LNCaP clone FGC (cell line): ENCODE results near the gene NUP210.

Experiments
- DNase-seq: peaks from one replicate; pipeline ENCODE4 v3.0.0-alpha.2; 2011; ENCODE audit warnings: low read depth
- H3K4me3 ChIP-seq: 2 replicates; pipeline ENCODE4 v1.5.1; 2011; ENCODE audit warnings: mild to moderate bottlenecking, low read depth, low read length, control low read depth
- CTCF ChIP-seq: IDR thresholded peaks from 2 replicates; pipeline ENCODE4 v1.5.1; 2012; ENCODE audit warnings: mild to moderate bottlenecking; ENCODE audit not compliant: control insufficient read depth, insufficient read depth; ENCODE audit errors: extremely low read depth

NUP210 gene

GRCh38 chr3:13420045-13420830 is at the start of gene NUP210:
NUP210 (minus strand) TSS chr3:13420322; CDS start chr3:13420226, 96 bp downstream.
- H3K4me3 ChIP-seq, result peak within 1 kb of the TSS; percentile 65
- no peak for TF ChIP-seq CTCF
- no peak for DNase-seq

GRCh38 chr3:13466781-13467180 is 46.7 kb upstream of the NUP210 start:
- no peak overlapping the region for H3K4me3 ChIP-seq
- TF ChIP-seq CTCF, result no peak
- DNase-seq, result no peak

GRCh38 chr3:13465236-13465873 is 45.2 kb upstream of the NUP210 start:
- TF ChIP-seq CTCF, result no peak
- DNase-seq, result no peak
- H3K4me3 ChIP-seq, result no peak overlapping the region

GRCh38 chr3:13463618-13464400 is 43.7 kb upstream of the NUP210 start:
- DNase-seq, result no peak
- no peak for TF ChIP-seq CTCF
- no peak overlapping the region for H3K4me3 ChIP-seq

GRCh38 chr3:13462822-13463221 is 42.7 kb upstream of the NUP210 start:
- DNase-seq, result no peak
- no peak overlapping the region for H3K4me3 ChIP-seq
- no peak for TF ChIP-seq CTCF

GRCh38 chr3:13462125-13462629 is 42.1 kb upstream of the NUP210 start:
- no peak for DNase-seq
- no peak for TF ChIP-seq CTCF
- H3K4me3 ChIP-seq, result no peak overlapping the region
